SK-N-SH (cell line): Measurements from ENCODE around the gene OSBPL5.

Experiments
- GABPA ChIP-seq: IDR thresholded peaks from 2 replicates; pipeline ENCODE4 v1.4.0; 2012; ENCODE audit warnings: low read depth, mild to moderate bottlenecking
- USF1 ChIP-seq: IDR thresholded peaks from 2 replicates; pipeline ENCODE4 v1.4.0; 2012; ENCODE audit warnings: low read depth, borderline replicate concordance
- TF ChIP-seq, protein P1 (sequence below): fragments of 200-600 bp; sonication (generic); IDR thresholded peaks from 2 replicates; pipeline ENCODE4 v1.6.1; 2017; ENCODE audit warnings: antibody characterized with exemption, mild to moderate bottlenecking, moderate library complexity
- TF ChIP-seq, protein P2 (sequence below): IDR thresholded peaks from 2 replicates; pipeline ENCODE4 v1.4.0; 2012; ENCODE audit warnings: low read depth

- TF ChIP-seq, protein P1, sequence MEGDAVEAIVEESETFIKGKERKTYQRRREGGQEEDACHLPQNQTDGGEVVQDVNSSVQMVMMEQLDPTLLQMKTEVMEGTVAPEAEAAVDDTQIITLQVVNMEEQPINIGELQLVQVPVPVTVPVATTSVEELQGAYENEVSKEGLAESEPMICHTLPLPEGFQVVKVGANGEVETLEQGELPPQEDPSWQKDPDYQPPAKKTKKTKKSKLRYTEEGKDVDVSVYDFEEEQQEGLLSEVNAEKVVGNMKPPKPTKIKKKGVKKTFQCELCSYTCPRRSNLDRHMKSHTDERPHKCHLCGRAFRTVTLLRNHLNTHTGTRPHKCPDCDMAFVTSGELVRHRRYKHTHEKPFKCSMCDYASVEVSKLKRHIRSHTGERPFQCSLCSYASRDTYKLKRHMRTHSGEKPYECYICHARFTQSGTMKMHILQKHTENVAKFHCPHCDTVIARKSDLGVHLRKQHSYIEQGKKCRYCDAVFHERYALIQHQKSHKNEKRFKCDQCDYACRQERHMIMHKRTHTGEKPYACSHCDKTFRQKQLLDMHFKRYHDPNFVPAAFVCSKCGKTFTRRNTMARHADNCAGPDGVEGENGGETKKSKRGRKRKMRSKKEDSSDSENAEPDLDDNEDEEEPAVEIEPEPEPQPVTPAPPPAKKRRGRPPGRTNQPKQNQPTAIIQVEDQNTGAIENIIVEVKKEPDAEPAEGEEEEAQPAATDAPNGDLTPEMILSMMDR = peak; percentile 95
- TF ChIP-seq GABPA (no peak), USF1 (no peak)
- TF ChIP-seq, protein P2, sequence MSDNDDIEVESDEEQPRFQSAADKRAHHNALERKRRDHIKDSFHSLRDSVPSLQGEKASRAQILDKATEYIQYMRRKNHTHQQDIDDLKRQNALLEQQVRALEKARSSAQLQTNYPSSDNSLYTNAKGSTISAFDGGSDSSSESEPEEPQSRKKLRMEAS = no peak
Measured at GRCh38 chr11:3091846-3092602, 73.1 kb downstream of the OSBPL5 start.
